Neural progenitor cell (in vitro differentiated cells): ENCODE data around the gene RERGL. TPM values are rescaled to one million over a fixed set of nuclear protein-coding genes. Genes with fewer than 3 reads are reported as not detected.
A peak's percentile ranks its signal among the peaks of the same experiment; 100 is the strongest.

Experiments used
- DNase-seq: peaks from one replicate; pipeline ENCODE4 v3.0.0-alpha.2; 2016; ENCODE audit warnings: low spot score
- H2AFZ ChIP-seq: fragments of 200-600 bp; sonication (generic); replicated peaks from 2 replicates; pipeline ENCODE4 v1.6.1; 2016; ENCODE audit warnings: antibody characterized with exemption
- H3F3A ChIP-seq: fragments of 200-600 bp; sonication (generic); 2 replicates; pipeline ENCODE4 v1.6.1; 2016; ENCODE audit warnings: antibody characterized with exemption, low read depth
- H3K27ac ChIP-seq: fragments of 200-600 bp; sonication (generic); 2 replicates; pipeline ENCODE4 v1.5.1; 2016; ENCODE audit warnings: mild to moderate bottlenecking
- H3K27me3 ChIP-seq: fragments of 200-600 bp; sonication (generic); 2 replicates; pipeline ENCODE4 v1.6.1; 2016; ENCODE audit warnings: mild to moderate bottlenecking, moderate library complexity
- H3K36me3 ChIP-seq: fragments of 200-600 bp; sonication (generic); 2 replicates; pipeline ENCODE4 v1.5.1; 2016
- H3K4me1 ChIP-seq: fragments of 200-600 bp; sonication (generic); 2 replicates; pipeline ENCODE4 v1.6.1; 2016; ENCODE audit warnings: mixed run types
- H3K4me2 ChIP-seq: fragments of 200-600 bp; sonication (generic); 2 replicates; pipeline ENCODE4 v1.6.1; 2016
- H3K4me3 ChIP-seq: fragments of 200-600 bp; sonication (generic); 2 replicates; pipeline ENCODE4 v1.5.1; 2016
- H3K79me2 ChIP-seq: fragments of 200-600 bp; sonication (generic); 2 replicates; pipeline ENCODE4 v1.6.1; 2016; ENCODE audit warnings: low read depth
- H3K9ac ChIP-seq: fragments of 200-600 bp; sonication (generic); 2 replicates; pipeline ENCODE4 v1.6.1; 2016
- H3K9me3 ChIP-seq: fragments of 200-600 bp; sonication (generic); 2 replicates; pipeline ENCODE4 v1.5.1; 2016; ENCODE audit warnings: low read depth
- H4K20me1 ChIP-seq: fragments of 200-600 bp; sonication (generic); 2 replicates; pipeline ENCODE4 v1.6.1; 2016; ENCODE audit warnings: low read depth
- H3K27ac Mint-ChIP-seq: 3 replicates; pipeline ENCODE4 v1.8.0; 2021; ENCODE audit warnings: mixed read lengths
- H3K27me3 Mint-ChIP-seq: 2 replicates; pipeline ENCODE4 v1.8.0; 2022; ENCODE audit warnings: low read depth, mild to moderate bottlenecking, inconsistent platforms, moderate library complexity, mixed read lengths; ENCODE audit not compliant: insufficient read depth
- H3K36me3 Mint-ChIP-seq: 3 replicates; pipeline ENCODE4 v1.8.0; 2021; ENCODE audit warnings: mixed read lengths
- H3K4me1 Mint-ChIP-seq: 3 replicates; pipeline ENCODE4 v1.8.0; 2021; ENCODE audit warnings: mixed read lengths
- H3K4me3 Mint-ChIP-seq: 3 replicates; pipeline ENCODE4 v1.8.0; 2021; ENCODE audit warnings: mild to moderate bottlenecking, moderate library complexity, mixed read lengths
- H3K9me3 Mint-ChIP-seq: 3 replicates; pipeline ENCODE4 v1.8.0; 2020; ENCODE audit warnings: mixed read lengths
- EZH2 ChIP-seq: fragments of 200-600 bp; sonication (generic); IDR thresholded peaks from 2 replicates; pipeline ENCODE4 v1.6.1; 2017; ENCODE audit warnings: antibody characterized with exemption, mild to moderate bottlenecking, moderate library complexity
- EZH2phosphoT487 ChIP-seq: fragments of 200-600 bp; sonication (generic); IDR thresholded peaks from 2 replicates; pipeline ENCODE4 v1.6.1; 2017; ENCODE audit warnings: antibody characterized with exemption
- total RNA-seq: library from RNA; depleted of rRNA; stranded (reverse); fragments of >200 nt; gene quantifications from 2 replicates; pipeline ENCODE4 v1.2.3, GENCODE V29; 2015; ENCODE audit warnings: low replicate concordance
- TF ChIP-seq, protein P1 (sequence below): fragments of 200-600 bp; sonication (generic); IDR thresholded peaks from 2 replicates; pipeline ENCODE4 v1.5.1; 2017; ENCODE audit warnings: antibody characterized with exemption, mild to moderate bottlenecking

RERGL gene
- total RNA-seq, 1 donor from 2014 or later, result not detected

GRCh38 chr12:18079541-18080246 lies 10.3 kb downstream of the RERGL start:
- Mint-ChIP-seq H3K9me3 (no peaks in the 10 kb centered on the region), H3K4me1 (no peaks in the 10 kb centered on the region), H3K27me3 (no peaks in the 10 kb centered on the region), H3K4me3 (no peak overlapping the region), H3K27ac (no peak overlapping the region), H3K36me3 (no peaks in the 10 kb centered on the region)
- Histone ChIP-seq H3K9me3 (no peaks in the 10 kb centered on the region), H4K20me1 (no peaks in the 10 kb centered on the region), H3K9ac (no peak overlapping the region), H3K4me1 (no peaks in the 10 kb centered on the region), H3K79me2 (no peaks in the 10 kb centered on the region), H3K36me3 (no peaks in the 10 kb centered on the region), H3K27me3 (no peaks in the 10 kb centered on the region), H3F3A (no peaks in the 10 kb centered on the region), H3K4me2 (no peak overlapping the region), H2AFZ (no peak overlapping the region), H3K27ac (no peak overlapping the region), H3K4me3 (no peak overlapping the region)
- no peak for DNase-seq
- TF ChIP-seq EZH2 (no peak), EZH2phosphoT487 (no peak)
- TF ChIP-seq, protein P1, sequence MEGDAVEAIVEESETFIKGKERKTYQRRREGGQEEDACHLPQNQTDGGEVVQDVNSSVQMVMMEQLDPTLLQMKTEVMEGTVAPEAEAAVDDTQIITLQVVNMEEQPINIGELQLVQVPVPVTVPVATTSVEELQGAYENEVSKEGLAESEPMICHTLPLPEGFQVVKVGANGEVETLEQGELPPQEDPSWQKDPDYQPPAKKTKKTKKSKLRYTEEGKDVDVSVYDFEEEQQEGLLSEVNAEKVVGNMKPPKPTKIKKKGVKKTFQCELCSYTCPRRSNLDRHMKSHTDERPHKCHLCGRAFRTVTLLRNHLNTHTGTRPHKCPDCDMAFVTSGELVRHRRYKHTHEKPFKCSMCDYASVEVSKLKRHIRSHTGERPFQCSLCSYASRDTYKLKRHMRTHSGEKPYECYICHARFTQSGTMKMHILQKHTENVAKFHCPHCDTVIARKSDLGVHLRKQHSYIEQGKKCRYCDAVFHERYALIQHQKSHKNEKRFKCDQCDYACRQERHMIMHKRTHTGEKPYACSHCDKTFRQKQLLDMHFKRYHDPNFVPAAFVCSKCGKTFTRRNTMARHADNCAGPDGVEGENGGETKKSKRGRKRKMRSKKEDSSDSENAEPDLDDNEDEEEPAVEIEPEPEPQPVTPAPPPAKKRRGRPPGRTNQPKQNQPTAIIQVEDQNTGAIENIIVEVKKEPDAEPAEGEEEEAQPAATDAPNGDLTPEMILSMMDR, result no peak

DNA sequence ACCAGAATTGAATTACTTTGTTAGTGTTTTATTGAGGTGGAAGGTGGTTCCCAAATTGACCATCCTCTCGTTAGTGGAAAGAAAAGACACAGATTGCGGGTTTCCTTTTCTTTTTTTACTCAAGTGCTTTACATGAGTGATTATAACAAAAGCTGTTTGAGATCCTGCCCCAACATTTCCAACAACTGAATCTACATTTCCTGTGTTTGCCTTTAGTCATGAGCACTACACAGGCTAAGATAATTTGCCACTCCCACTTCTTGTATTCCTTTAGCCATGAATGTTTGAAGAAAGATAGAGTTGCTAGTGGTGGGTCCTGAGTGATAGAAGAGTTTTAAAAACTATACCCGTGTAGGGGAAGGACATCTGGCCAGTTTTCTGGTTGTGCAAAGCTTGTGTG lies 16.0 kb downstream of the RERGL start:
- Histone ChIP-seq H3F3A (no peaks in the 10 kb centered on the region), H3K27me3 (no peaks in the 10 kb centered on the region), H3K4me1 (no peaks in the 10 kb centered on the region), H3K27ac (no peak overlapping the region), H3K9me3 (no peaks in the 10 kb centered on the region), H3K9ac (no peak overlapping the region), H2AFZ (peak overlapping the region; percentile 58), H3K4me2 (no peak overlapping the region), H3K4me3 (no peak overlapping the region), H3K36me3 (no peaks in the 10 kb centered on the region), H4K20me1 (no peaks in the 10 kb centered on the region), H3K79me2 (no peaks in the 10 kb centered on the region)
- H3K36me3 Mint-ChIP-seq, result no peaks in the 10 kb centered on the region
- H3K4me3 Mint-ChIP-seq, result no peak overlapping the region
- no peak for TF ChIP-seq EZH2phosphoT487
- H3K27me3 Mint-ChIP-seq, result peaks cover 4% of the 10 kb centered on the region
- H3K27ac Mint-ChIP-seq, result no peak overlapping the region
- no peaks in the 10 kb centered on the region for H3K4me1 Mint-ChIP-seq
- no peaks in the 10 kb centered on the region for H3K9me3 Mint-ChIP-seq
- no peak for DNase-seq

GRCh38 chr12:18072723-18073122 lies 17.3 kb downstream of the RERGL start:
- Histone ChIP-seq H2AFZ (peak overlapping the region; percentile 17), H3K36me3 (no peaks in the 10 kb centered on the region), H3K9ac (no peak overlapping the region), H3F3A (no peaks in the 10 kb centered on the region), H3K4me3 (no peak overlapping the region), H3K4me1 (peaks cover 7% of the 10 kb centered on the region), H3K79me2 (no peaks in the 10 kb centered on the region), H3K4me2 (no peak overlapping the region), H3K27ac (no peak overlapping the region), H4K20me1 (no peaks in the 10 kb centered on the region), H3K9me3 (no peaks in the 10 kb centered on the region), H3K27me3 (no peaks in the 10 kb centered on the region)
- H3K4me1 Mint-ChIP-seq, result no peaks in the 10 kb centered on the region
- no peak for TF ChIP-seq EZH2phosphoT487
- TF ChIP-seq, protein P1, result no peak
- TF ChIP-seq EZH2, result no peak
- H3K36me3 Mint-ChIP-seq, result no peaks in the 10 kb centered on the region
- H3K27me3 Mint-ChIP-seq, result peaks cover 4% of the 10 kb centered on the region
- no peak for DNase-seq
- H3K27ac Mint-ChIP-seq, result no peak overlapping the region
- H3K4me3 Mint-ChIP-seq, result no peak overlapping the region
- no peaks in the 10 kb centered on the region for H3K9me3 Mint-ChIP-seq

DNA sequence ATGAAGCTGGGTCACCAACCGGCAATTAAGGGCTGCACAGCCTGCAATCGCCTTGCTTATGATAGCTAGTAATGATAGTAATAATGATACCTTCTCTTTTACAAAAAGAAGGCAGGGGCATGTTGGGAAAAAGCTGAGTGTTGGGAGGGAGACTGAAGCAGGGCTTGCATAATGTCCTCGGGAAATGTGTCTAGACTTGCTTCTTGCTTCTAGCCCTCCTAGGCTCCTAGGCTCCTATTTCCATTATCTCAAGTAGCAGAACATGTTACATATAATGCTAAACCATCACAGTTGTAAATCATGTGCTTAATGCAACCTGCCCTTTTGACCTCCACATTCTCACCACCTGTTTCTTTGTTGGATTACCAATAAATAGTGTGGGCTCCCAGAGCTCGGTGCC lies 18.7 kb downstream of the RERGL start:
- Mint-ChIP-seq H3K27me3 (peaks cover 4% of the 10 kb centered on the region), H3K36me3 (no peaks in the 10 kb centered on the region), H3K4me3 (no peak overlapping the region), H3K9me3 (no peaks in the 10 kb centered on the region), H3K27ac (no peak overlapping the region), H3K4me1 (peaks cover 4% of the 10 kb centered on the region)
- Histone ChIP-seq H3F3A (peaks cover 4% of the 10 kb centered on the region), H3K36me3 (no peaks in the 10 kb centered on the region), H4K20me1 (no peaks in the 10 kb centered on the region), H3K27ac (no peak overlapping the region), H3K27me3 (no peaks in the 10 kb centered on the region), H2AFZ (no peak overlapping the region), H3K4me3 (no peak overlapping the region), H3K9ac (no peak overlapping the region), H3K4me2 (no peak overlapping the region), H3K79me2 (no peaks in the 10 kb centered on the region), H3K4me1 (peaks cover 17% of the 10 kb centered on the region), H3K9me3 (no peaks in the 10 kb centered on the region)
- no peak for DNase-seq
- no peak for TF ChIP-seq EZH2
- TF ChIP-seq EZH2phosphoT487, result no peak
- TF ChIP-seq, protein P1, result no peak
